B cell (primary cell): ENCODE results near the gene BRSK1. TPM values are rescaled to one million over a fixed set of nuclear protein-coding genes. Genes with fewer than 3 reads are reported as not detected.

Experiments used
- ATAC-seq: fragments of 200-7000 bp; cut with Tn5 transposase; one replicate; pipeline ENCODE4 v1.10.0; 2021; ENCODE audit warnings: low read depth, mild to moderate bottlenecking, moderate number of reproducible peaks, moderate library complexity
- CTCF ChIA-PET: fragments of 350-600 bp; sonication (Branson Sonifier 250); formaldehyde crosslinking; loops from one replicate; lab custom pipeline; 2021; ENCODE audit warnings: antibody characterized with exemption, inconsistent platforms; lab: Charles Lee
- POLR2A ChIA-PET: fragments of 350-600 bp; sonication (Branson Sonifier 250); formaldehyde crosslinking; loops from one replicate; lab custom pipeline; 2021; ENCODE audit warnings: antibody characterized with exemption; lab: Charles Lee
- DNase-seq: peaks from one replicate; pipeline ENCODE4 v3.0.0; 2013
- H2AFZ ChIP-seq: 2 replicates; pipeline ENCODE4 v1.6.1; 2012; ENCODE audit warnings: mild to moderate bottlenecking, low read depth, low read length; ENCODE audit not compliant: insufficient read depth, poor library complexity, severe bottlenecking
- H3K27ac ChIP-seq, 2 donors: 1 replicate in 1 of 2; 2 replicates in 1 of 2; pipeline ENCODE4 v1.5.1; 2012 to 2013; ENCODE audit warnings: low read length in 2 of 2, mild to moderate bottlenecking in 2 of 2, moderate library complexity in 1 of 2
- H3K27me3 ChIP-seq, 4 experiments: fragments of 200-600 bp in 1 of 4; sonication (generic) in 1 of 4; replicated peaks in 1 of 4; 1 replicate in 2 of 4; 2 replicates in 2 of 4; pipeline versions ENCODE4 v1.6.1 to v1.7.0; 2013 to 2016; ENCODE audit warnings: low read length in 3 of 4, mild to moderate bottlenecking in 2 of 4, mixed read lengths in 1 of 4, moderate library complexity in 1 of 4; ENCODE audit not compliant: insufficient read depth in 4 of 4, control insufficient read depth in 3 of 4; ENCODE audit errors: control extremely low read depth in 1 of 4
- H3K36me3 ChIP-seq, 2 experiments: replicated peaks in 1 of 2; 1 replicate in 1 of 2; 2 replicates in 1 of 2; pipeline versions ENCODE4 v1.6.1 to v1.7.1; 2013; ENCODE audit warnings: low read length in 1 of 2; ENCODE audit not compliant: insufficient read depth in 2 of 2, control insufficient read depth in 1 of 2; ENCODE audit errors: control extremely low read depth in 1 of 2, extremely low read depth in 1 of 2
- H3K4me1 ChIP-seq, 2 donors: fragments of 200-600 bp in 1 of 2; sonication (generic) in 1 of 2; 1 replicate in 1 of 2; 2 replicates in 1 of 2; pipeline versions ENCODE4 v1.5.1 to v1.6.1; 2013 to 2017; ENCODE audit warnings: low read length in 2 of 2; ENCODE audit not compliant: control insufficient read depth in 2 of 2, insufficient read depth in 2 of 2
- H3K4me2 ChIP-seq: replicated peaks from 2 replicates; pipeline ENCODE3; 2012; ENCODE audit warnings: mild to moderate bottlenecking, low read depth, low read length; ENCODE audit not compliant: poor library complexity, severe bottlenecking
- H3K4me3 ChIP-seq, 5 experiments: fragments of 200-600 bp in 1 of 5; sonication (generic) in 1 of 5; 1 replicate in 3 of 5; 2 replicates in 2 of 5; pipeline versions ENCODE4 v1.5.1 to v1.7.0; 2011 to 2016; ENCODE audit warnings: low read length in 4 of 5, mild to moderate bottlenecking in 4 of 5, low read depth in 2 of 5, control low read depth in 1 of 5, moderate library complexity in 1 of 5; ENCODE audit not compliant: insufficient read depth in 1 of 5; ENCODE audit errors: control extremely low read depth in 1 of 5, extremely low read depth in 1 of 5
- H3K79me2 ChIP-seq: fragments of 200-600 bp; sonication (generic); one replicate; pipeline ENCODE4 v1.6.0; 2016; ENCODE audit warnings: low read length; ENCODE audit not compliant: control insufficient read depth, insufficient read depth
- H3K9ac ChIP-seq: fragments of 200-600 bp; sonication (generic); 2 replicates; pipeline ENCODE4 v1.6.1; 2017; ENCODE audit warnings: mild to moderate bottlenecking, low read length, moderate library complexity
- H3K9me3 ChIP-seq, 3 donors: one replicate each; pipeline versions ENCODE4 v1.6.1 to v1.7.1; 2013; ENCODE audit warnings: low read length in 2 of 3; ENCODE audit not compliant: control insufficient read depth in 2 of 3, insufficient read depth in 1 of 3; ENCODE audit errors: control extremely low read depth in 1 of 3
- H4K20me1 ChIP-seq: 2 replicates; pipeline ENCODE4 v1.6.0; 2012; ENCODE audit warnings: mild to moderate bottlenecking, low read length; ENCODE audit not compliant: insufficient read depth, control insufficient read depth, poor library complexity, severe bottlenecking
- H3K27ac Mint-ChIP-seq: one replicate; pipeline ENCODE4 v1.8.0; 2021; ENCODE audit warnings: mixed read lengths
- H3K27me3 Mint-ChIP-seq: one replicate; pipeline ENCODE4 v1.8.0; 2021; ENCODE audit warnings: mixed read lengths
- H3K4me1 Mint-ChIP-seq: one replicate; pipeline ENCODE4 v1.8.0; 2021; ENCODE audit warnings: mixed read lengths
- H3K4me3 Mint-ChIP-seq: one replicate; pipeline ENCODE4 v1.8.0; 2021; ENCODE audit warnings: mixed read lengths
- H3K9me3 Mint-ChIP-seq: one replicate; pipeline ENCODE4 v1.8.0; 2022; ENCODE audit warnings: mixed read lengths; ENCODE audit not compliant: insufficient read depth
- EZH2 ChIP-seq: IDR thresholded peaks from 2 replicates; pipeline ENCODE4 v1.6.1; 2012; ENCODE audit warnings: borderline replicate concordance, low read depth, mild to moderate bottlenecking, moderate library complexity, low read length; ENCODE audit not compliant: insufficient read depth, poor library complexity, severe bottlenecking
- WGBS: methylation state at CpG from one replicate; pipeline ENCODE4 v1.1.5; 2013; ENCODE audit warnings: missing lambda C conversion rate; ENCODE audit not compliant: insufficient coverage; 5-methylcytosine and 5-hydroxymethylcytosine counted together
- intact Hi-C: fragments of 100-400 bp; cut with micrococcal nuclease; formaldehyde crosslinking; loops from one replicate; pipeline ENCODE4 v1.10.0; 2022
- polyA plus RNA-seq: library from polyadenylated mRNA; depleted of rRNA; stranded (reverse); fragments of >200 nt; gene quantifications from 2 replicates; pipeline ENCODE4 v1.2.3, GENCODE V29; 2012
- total RNA-seq, 2 donors: library from RNA; stranded (reverse); fragments of 120-200 nt in 1 of 2; gene quantifications; 1 replicate in 1 of 2; 2 replicates in 1 of 2; pipeline versions ENCODE4 v1.2.3 to v1.2.4, GENCODE V29; 2013 to 2022
- TF ChIP-seq, protein P1 (sequence below): fragments of 200-600 bp; IDR thresholded peaks from one replicate; pipeline ENCODE4 v1.8.0; 2022; ENCODE audit warnings: antibody characterized with exemption, mild to moderate bottlenecking

Gene BRSK1
- total and polyA plus RNA-seq, 2 donors (not counting 1 experiment from before 2014, with no cell fraction given): 0.94 to 1.4 TPM

DNA sequence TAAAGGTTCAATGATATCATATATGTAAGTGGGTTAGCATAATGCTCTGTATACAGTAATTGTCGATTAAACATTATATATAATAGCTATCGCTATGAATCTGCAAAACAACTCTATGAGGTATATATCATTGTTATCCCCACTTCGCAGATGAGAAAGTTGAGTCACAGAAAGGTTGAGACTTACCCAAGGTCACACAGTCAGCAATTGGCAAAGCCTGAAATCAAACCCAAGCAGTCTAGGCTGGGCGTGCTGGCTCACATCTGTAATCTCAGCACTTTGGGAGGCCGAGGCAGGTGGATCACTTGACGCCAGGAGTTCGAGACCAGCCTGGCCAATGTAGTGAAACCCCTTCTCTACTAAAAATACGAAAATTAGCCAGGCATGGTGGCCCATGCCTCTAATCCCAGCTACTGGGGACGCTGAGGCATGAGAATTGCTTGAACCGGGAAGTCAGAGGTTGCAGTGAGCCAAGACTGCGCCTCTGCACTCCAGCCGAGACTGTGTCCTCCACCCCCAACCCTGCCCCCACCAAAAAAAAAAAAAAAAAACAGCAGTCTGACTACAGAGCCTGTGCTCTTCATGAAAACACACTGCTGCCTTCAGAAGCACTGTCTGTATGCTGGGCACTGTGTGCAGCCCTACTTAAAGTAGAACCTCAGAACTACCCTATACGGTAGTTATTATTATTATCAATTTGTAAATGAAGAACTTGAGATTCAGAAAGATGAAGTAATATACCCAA, 5.2 kb upstream of the BRSK1 start:
- intact Hi-C loops: no loop called here
- Histone ChIP-seq H3K9me3 (peaks cover 0 to 4% (median 0%) of the 10 kb centered on the region in 3 donors), H3K4me3 (no peak overlapping the region), H3K27ac (peak overlapping the region in 1 of 2 donors; percentile 82), H3K27me3 (peaks cover 0 to 9% (median 3%) of the 10 kb centered on the region in 4 experiments), H3K9ac (no peak overlapping the region), H2AFZ (no peak overlapping the region), H3K4me2 (peak overlapping the region; percentile 77), H3K4me1 (peaks cover 59 to 74% of the 10 kb centered on the region in 2 donors), H3K79me2 (peaks cover 6% of the 10 kb centered on the region), H4K20me1 (peaks cover 17% of the 10 kb centered on the region), H3K36me3 (peaks cover 0 to 14% of the 10 kb centered on the region in 2 experiments)
- 97% methylated on average over 8 of the region's 13 CpGs for WGBS
- no peak for ATAC-seq
- Mint-ChIP-seq H3K27ac (peak overlapping the region; percentile 99), H3K27me3 (peaks cover 5% of the 10 kb centered on the region), H3K9me3 (no peaks in the 10 kb centered on the region), H3K4me1 (peaks cover 72% of the 10 kb centered on the region), H3K4me3 (peak overlapping the region; percentile 99)
- no peak for TF ChIP-seq EZH2
- TF ChIP-seq, protein P1, sequence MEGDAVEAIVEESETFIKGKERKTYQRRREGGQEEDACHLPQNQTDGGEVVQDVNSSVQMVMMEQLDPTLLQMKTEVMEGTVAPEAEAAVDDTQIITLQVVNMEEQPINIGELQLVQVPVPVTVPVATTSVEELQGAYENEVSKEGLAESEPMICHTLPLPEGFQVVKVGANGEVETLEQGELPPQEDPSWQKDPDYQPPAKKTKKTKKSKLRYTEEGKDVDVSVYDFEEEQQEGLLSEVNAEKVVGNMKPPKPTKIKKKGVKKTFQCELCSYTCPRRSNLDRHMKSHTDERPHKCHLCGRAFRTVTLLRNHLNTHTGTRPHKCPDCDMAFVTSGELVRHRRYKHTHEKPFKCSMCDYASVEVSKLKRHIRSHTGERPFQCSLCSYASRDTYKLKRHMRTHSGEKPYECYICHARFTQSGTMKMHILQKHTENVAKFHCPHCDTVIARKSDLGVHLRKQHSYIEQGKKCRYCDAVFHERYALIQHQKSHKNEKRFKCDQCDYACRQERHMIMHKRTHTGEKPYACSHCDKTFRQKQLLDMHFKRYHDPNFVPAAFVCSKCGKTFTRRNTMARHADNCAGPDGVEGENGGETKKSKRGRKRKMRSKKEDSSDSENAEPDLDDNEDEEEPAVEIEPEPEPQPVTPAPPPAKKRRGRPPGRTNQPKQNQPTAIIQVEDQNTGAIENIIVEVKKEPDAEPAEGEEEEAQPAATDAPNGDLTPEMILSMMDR: no peak
- POLR2A ChIA-PET: interaction anchor here (0.9 to 4.5 kb wide), 3 partner anchors 19 to 24 kb away, joined by 3 to 44 read pairs (median 18); partner anchors contain the start of gene PPP6R1
- no peak for DNase-seq
- CTCF ChIA-PET: interaction anchor here (0.9 to 8.9 kb wide), 6 partner anchors 14 to 238 kb away, joined by 3 to 56 read pairs (median 3); no protein-coding TSS in a partner anchor
